ENCODE data around the gene DONSON.

Gene DONSON

DNA sequence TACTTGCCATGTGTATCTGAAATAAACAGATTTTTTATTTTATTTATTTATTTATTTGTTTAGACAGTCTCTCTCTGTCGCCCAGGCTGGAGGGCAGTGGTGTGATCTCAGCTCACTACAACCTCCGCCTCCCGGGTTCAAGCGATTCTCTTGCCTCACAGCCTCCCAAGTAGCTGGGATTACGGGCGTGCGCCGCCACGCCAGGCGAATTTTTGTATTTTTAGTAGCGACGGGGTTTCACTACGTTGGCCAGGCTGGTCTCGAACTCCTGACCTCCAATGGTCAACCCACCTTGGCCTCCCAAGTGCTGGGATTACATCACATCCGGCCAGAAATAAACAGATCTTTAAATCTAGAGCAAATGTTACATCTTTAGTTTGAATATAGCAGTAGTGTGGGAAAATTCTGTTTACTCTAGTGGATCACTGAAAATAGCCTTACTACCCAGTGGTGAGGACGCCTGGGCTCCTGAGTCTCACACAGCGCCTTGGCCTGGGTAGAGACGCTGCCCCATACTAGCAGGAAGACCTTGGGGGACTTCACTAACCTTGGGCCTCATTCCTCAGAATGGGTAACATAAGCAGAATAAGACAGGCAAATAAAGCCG is 47.3 kb downstream of the DONSON start:
- DNase-seq: peak; percentile 48

DNA sequence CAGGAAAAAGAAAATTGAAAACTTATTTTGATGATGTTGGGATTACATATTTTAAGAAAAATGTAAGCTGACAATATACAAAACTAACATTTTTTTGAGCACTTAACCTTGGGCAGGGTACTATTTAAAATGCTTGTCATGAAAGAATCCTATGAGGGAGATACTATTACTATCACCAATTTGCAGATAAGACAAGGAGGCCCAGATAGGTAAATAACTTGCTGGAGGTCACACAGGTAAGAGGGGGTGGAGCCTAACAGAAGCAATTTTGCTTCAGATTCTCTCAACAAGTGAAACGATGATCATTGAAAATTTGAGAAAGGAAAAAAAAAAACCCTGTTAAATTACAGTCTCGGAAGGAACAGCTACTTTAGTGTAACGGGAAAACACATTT is 47.8 kb downstream of the DONSON start:
- DNase-seq: no peak

DNA sequence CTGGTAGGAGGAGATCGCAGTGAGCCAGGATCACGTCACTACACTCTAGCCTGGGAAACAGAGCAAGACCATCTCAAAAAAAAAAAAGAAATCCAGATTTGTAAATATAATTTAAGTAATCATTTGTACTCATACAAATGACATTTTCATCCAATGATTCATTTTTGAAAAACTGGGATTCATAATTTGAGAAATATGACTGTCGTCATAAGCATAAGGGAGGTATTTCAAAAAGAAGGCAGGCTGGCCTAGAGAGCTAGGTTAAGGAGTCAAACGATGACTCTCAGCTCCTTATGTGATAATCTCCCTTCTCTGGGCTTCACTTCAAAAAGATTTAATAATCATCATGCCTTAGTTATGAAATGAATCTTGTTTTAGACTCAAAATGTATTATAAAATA is 48.9 kb downstream of the DONSON start:
- DNase-seq: no peak

DNA sequence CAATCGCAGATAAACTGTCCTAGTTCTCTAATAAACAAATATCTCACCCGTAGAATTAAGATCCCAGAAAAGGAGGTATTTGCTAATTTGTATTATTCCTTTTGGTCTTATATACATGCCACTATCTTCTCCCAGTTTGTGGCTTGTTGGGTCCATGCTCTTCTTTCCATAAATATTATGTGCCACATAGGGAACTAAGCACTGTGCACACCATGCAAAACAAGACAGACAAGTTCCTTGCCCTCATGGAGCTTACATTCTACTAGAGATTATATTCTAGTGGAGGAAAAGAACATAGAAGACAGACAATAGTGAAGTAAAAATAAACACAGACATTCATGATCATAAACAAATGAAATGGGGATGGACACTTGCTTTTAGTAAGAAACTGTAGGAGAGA is 51.3 kb downstream of the DONSON start:
- DNase-seq: no peak

DNA sequence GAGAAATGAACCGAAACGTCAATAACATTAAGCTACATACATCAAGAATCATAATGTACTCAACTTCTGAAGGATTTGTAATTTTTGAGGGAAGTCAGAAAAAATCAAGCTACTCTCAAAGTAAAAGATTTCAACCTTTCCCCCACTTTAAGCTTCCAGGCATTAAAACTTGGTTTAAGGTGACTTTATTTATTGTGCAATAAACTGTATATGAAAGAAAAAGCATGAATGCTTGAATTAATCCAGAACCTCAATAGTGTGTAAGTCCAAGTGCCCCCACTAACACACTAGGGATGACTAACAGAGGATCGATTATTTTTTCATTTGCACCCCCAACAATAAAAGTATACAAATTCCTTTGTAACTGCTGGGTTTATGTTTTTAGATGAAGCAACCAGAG is 57.5 kb downstream of the DONSON start:
- no peak for DNase-seq

All from activated CD4-positive, alpha-beta T cell treated with anti-CD3 and anti-CD28 coated beads, Interleukin-10, Interleukin-2, amounts not matched to agents 100 ng/mL and 50 ng/mL, durations not matched to agents 16 hours and 8 hours (primary cell).